GM12878 (cell line): Measurements from ENCODE around the gene MTSS2. TPM values are rescaled to one million over a fixed set of nuclear protein-coding genes. Genes with fewer than 3 reads are reported as not detected.

Experiments used
- ATAC-seq: fragments of 200-7000 bp; cut with Tn5 transposase; 3 replicates; pipeline ENCODE4 v1.9.1; 2020; ENCODE audit warnings: mild to moderate bottlenecking, moderate library complexity
- BruUV-seq: library from RNA; stranded (reverse); fragments of 400-500 nt; replicated peaks from 2 replicates; lab custom pipeline; 2021; lab: Mats Ljungman, UMichigan
- CTCF ChIA-PET: fragments of 300-600 bp; sonication (Branson Sonifier 250); formaldehyde crosslinking; extraction: SDS; loops from one replicate; lab custom pipeline; 2021; ENCODE audit warnings: inconsistent platforms; lab: Yijun Ruan, JAX
- POLR2A ChIA-PET: fragments of 350-600 bp; formaldehyde crosslinking; extraction: SDS; loops from one replicate; lab custom pipeline; 2021; ENCODE audit warnings: inconsistent platforms; lab: Charles Lee
- RAD21 ChIA-PET: fragments of 300-600 bp; sonication (Branson Sonifier 250); formaldehyde crosslinking; loops from one replicate; lab custom pipeline; 2023; ENCODE audit warnings: antibody characterized with exemption; ENCODE audit not compliant: unreplicated experiment; lab: Charles Lee
- SMC1A ChIA-PET: fragments of 300-600 bp; sonication (Branson Sonifier 250); formaldehyde crosslinking; loops from one replicate; lab custom pipeline; 2023; ENCODE audit not compliant: unreplicated experiment, uncharacterized antibody; lab: Charles Lee
- DNase-seq: peaks from one replicate; pipeline ENCODE4 v3.0.0-alpha.2; 2011; ENCODE audit warnings: low read depth, low spot score
- FAIRE-seq: peaks from 3 replicates; lab custom pipeline; 2011; peaks lifted over from hg19 to GRCh38; lab: Jason Lieb, UNC
- H2AFZ ChIP-seq: 2 replicates; pipeline ENCODE4 v1.6.0; 2011; ENCODE audit warnings: low read depth, low read length, control low read depth; ENCODE audit not compliant: control insufficient read depth
- H3K27ac ChIP-seq: 2 replicates; pipeline ENCODE4 v1.5.1; 2011; ENCODE audit warnings: control low read depth; ENCODE audit not compliant: control insufficient read depth, insufficient read depth
- H3K27me3 ChIP-seq, 2 experiments: replicated peaks in 1 of 2; 2 replicates each; pipeline versions ENCODE4 v1.6.0 to v1.6.1; 2011; ENCODE audit warnings: low read length in 1 of 2; ENCODE audit not compliant: control insufficient read depth in 2 of 2, insufficient read depth in 2 of 2
- H3K36me3 ChIP-seq, 2 experiments: 2 replicates each; pipeline ENCODE4 v1.5.1; 2011; ENCODE audit warnings: low read length in 1 of 2; ENCODE audit not compliant: control insufficient read depth in 2 of 2, insufficient read depth in 2 of 2
- H3K4me1 ChIP-seq: 2 replicates; pipeline ENCODE4 v1.6.1; 2011; ENCODE audit warnings: mild to moderate bottlenecking, low read length, moderate library complexity, mixed read lengths; ENCODE audit not compliant: control insufficient read depth, insufficient read depth
- H3K4me2 ChIP-seq: 2 replicates; pipeline ENCODE4 v1.6.0; 2011; ENCODE audit warnings: control low read depth; ENCODE audit not compliant: control insufficient read depth, insufficient read depth
- H3K4me3 ChIP-seq: fragments of 200-600 bp; sonication (generic); 2 replicates; pipeline ENCODE4 v1.5.1; 2016
- H3K79me2 ChIP-seq: 2 replicates; pipeline ENCODE4 v1.6.0; 2011; ENCODE audit warnings: low read length; ENCODE audit not compliant: control insufficient read depth, insufficient read depth
- H3K9ac ChIP-seq: 2 replicates; pipeline ENCODE4 v1.8.0; 2011; ENCODE audit warnings: low read length, control low read depth, mixed read lengths; ENCODE audit not compliant: control insufficient read depth, insufficient read depth
- H3K9me3 ChIP-seq: replicated peaks from 3 replicates; pipeline ENCODE4 v1.5.1; 2011; ENCODE audit warnings: mild to moderate bottlenecking, low read length; ENCODE audit not compliant: control insufficient read depth, insufficient read depth
- H4K20me1 ChIP-seq: 2 replicates; pipeline ENCODE4 v1.6.0; 2011; ENCODE audit not compliant: control insufficient read depth, insufficient read depth
- BMI1 ChIP-seq: fragments of 450-650 bp; IDR thresholded peaks from 2 replicates; pipeline ENCODE4 v1.6.1; 2016; ENCODE audit warnings: mild to moderate bottlenecking, moderate library complexity, borderline replicate concordance
- EED ChIP-seq: sonication (generic); IDR thresholded peaks from 2 replicates; pipeline ENCODE4 v1.6.1; 2016; ENCODE audit warnings: antibody characterized with exemption, low read depth
- EP300 ChIP-seq, 2 experiments: fragments of 150-350 bp in 1 of 2; IDR thresholded peaks; 2 replicates each; pipeline ENCODE4 v1.6.1; 2011 to 2012; ENCODE audit warnings: low read depth in 2 of 2, low read length in 2 of 2, borderline replicate concordance in 1 of 2, improper control_type of control experiment in 1 of 2, inconsistent platforms in 1 of 2; ENCODE audit not compliant: control insufficient read depth in 1 of 2
- MAX ChIP-seq: IDR thresholded peaks from 2 replicates; pipeline ENCODE4 v1.6.1; 2012; ENCODE audit warnings: low read depth, low read length, improper control_type of control experiment
- MEF2B ChIP-seq: fragments of 450-650 bp; IDR thresholded peaks from 2 replicates; pipeline ENCODE4 v1.6.1; 2018; ENCODE audit warnings: mild to moderate bottlenecking, moderate library complexity; ENCODE audit not compliant: partially characterized antibody, poor library complexity, severe bottlenecking
- MTA3 ChIP-seq: IDR thresholded peaks from 2 replicates; pipeline ENCODE4 v1.6.1; 2012; ENCODE audit warnings: low read length, inconsistent platforms, borderline replicate concordance
- NFIC ChIP-seq: IDR thresholded peaks from 2 replicates; pipeline ENCODE4 v1.6.1; 2012; ENCODE audit warnings: low read depth, mild to moderate bottlenecking, inconsistent platforms, low read length, moderate library complexity
- POU2F2 ChIP-seq: IDR thresholded peaks from 3 replicates; pipeline ENCODE4 v1.6.1; 2011; ENCODE audit warnings: low read depth, mild to moderate bottlenecking, low read length, borderline replicate concordance
- RAD21 ChIP-seq: IDR thresholded peaks from 2 replicates; pipeline ENCODE4 v1.6.1; 2011; ENCODE audit warnings: mild to moderate bottlenecking, low read depth, low read length, moderate library complexity; ENCODE audit not compliant: insufficient read depth
- RFX5 ChIP-seq: IDR thresholded peaks from 2 replicates; pipeline ENCODE4 v1.6.1; 2011; ENCODE audit warnings: low read depth, low read length, improper control_type of control experiment
- SIX5 ChIP-seq: IDR thresholded peaks from 2 replicates; pipeline ENCODE4 v1.6.1; 2011; ENCODE audit warnings: mild to moderate bottlenecking, low read depth, low read length, moderate library complexity; ENCODE audit not compliant: severe bottlenecking
- SREBF2 ChIP-seq: IDR thresholded peaks from 2 replicates; pipeline ENCODE4 v1.6.1; 2012; ENCODE audit warnings: mild to moderate bottlenecking, low read length
- TCF12 ChIP-seq: IDR thresholded peaks from 2 replicates; pipeline ENCODE4 v1.6.1; 2011; ENCODE audit warnings: low read depth, mild to moderate bottlenecking, low read length
- USF2 ChIP-seq: IDR thresholded peaks from 2 replicates; pipeline ENCODE4 v1.6.1; 2011; ENCODE audit warnings: low read depth, low read length, improper control_type of control experiment, borderline replicate concordance
- ZNF24 ChIP-seq: fragments of 450-650 bp; IDR thresholded peaks from 2 replicates; pipeline ENCODE4 v1.6.1; 2017; ENCODE audit warnings: antibody characterized with exemption, mild to moderate bottlenecking
- WGBS: methylation state at CpG from one replicate; pipeline ENCODE4 v1.1.6; 2016; ENCODE audit warnings: low lambda C conversion rate; ENCODE audit not compliant: insufficient replicate concordance, insufficient coverage; ENCODE audit errors: missing lambda C conversion rate; 5-methylcytosine and 5-hydroxymethylcytosine counted together
- in situ Hi-C: fragments of 300-500 bp; cut with MboI; formaldehyde crosslinking; loops from 9 replicates; pipeline ENCODE4 v1.14.3; 2018; ENCODE audit warnings: mixed read lengths
- intact Hi-C: fragments of 100-400 bp; cut with micrococcal nuclease; formaldehyde crosslinking; loops from one replicate; pipeline ENCODE4 v1.14.2; 2022; ENCODE audit not compliant: unreplicated experiment
- polyA plus RNA-seq, 11 experiments: library from polyadenylated mRNA; depleted of rRNA in 4 of 11; unstranded in 6 of 11; stranded (reverse) in 5 of 11; fragments of >200 nt; fragmentation: Nextera tagmentation in 4 of 11; fragmentation: Illumina TruSeq in 1 of 11; extraction: Ambion mirVana in 4 of 11; extraction: Trizol in 1 of 11; gene quantifications; 1 replicate in 1 of 11; 2 replicates in 10 of 11; pipeline versions ENCODE4 v1.2.1 to v1.2.3, GENCODE V29; 2011 to 2016; ENCODE audit warnings: inconsistent platforms in 2 of 11, missing spikeins in 2 of 11, low read depth in 1 of 11
- total RNA-seq, 4 experiments: library from RNA; depleted of rRNA in 3 of 4; stranded (reverse); fragments of >200 nt in 3 of 4; fragmentation: Illumina TruSeq in 1 of 4; extraction: Trizol in 1 of 4; gene quantifications; 2 replicates each; pipeline versions ENCODE4 v1.2.1 to v1.2.3, GENCODE V29; 2013 to 2021
- TF ChIP-seq, protein P1 (sequence below): IDR thresholded peaks from 2 replicates; pipeline ENCODE4 v1.6.1; 2011; ENCODE audit warnings: borderline replicate concordance, low read depth, mild to moderate bottlenecking, moderate library complexity, low read length; ENCODE audit not compliant: insufficient read depth, poor library complexity, severe bottlenecking

MTSS2 gene
- total and polyA plus RNA-seq, 10 of the 15 experiments (the other 5 are each of a cell fraction or from before 2014, with no cell fraction given): under 0.01 to 0.51 (median 0.14) TPM; not detected in 4

GRCh38 chr16:70688246-70688742, 2.4 kb upstream of the MTSS2 start (continued):
- TF ChIP-seq BMI1 (no peak), MAX (no peak), RAD21 (no peak), EED (no peak), SIX5 (no peak), MEF2B (no peak), RFX5 (no peak), EP300 (IDR thresholded peaks at IDR 0.05; ENCODE audit: borderline replicate concordance in 1 of 2, control insufficient read depth in 1 of 2, low read depth in 2 of 2, low read length in 2 of 2) (no peak)

- Histone ChIP-seq H3K9ac (no peak overlapping the region), H3K79me2 (no peaks in the 10 kb centered on the region), H4K20me1 (no peaks in the 10 kb centered on the region), H3K4me1 (no peaks in the 10 kb centered on the region), H3K4me2 (no peak overlapping the region), H3K27me3 (no peaks in the 10 kb centered on the region), H3K9me3 (no peaks in the 10 kb centered on the region), H3K36me3 (no peaks in the 10 kb centered on the region), H3K27ac (no peak overlapping the region), H2AFZ (no peak overlapping the region), H3K4me3 (no peak overlapping the region)
- ChIA-PET CTCF (interaction anchor here (0.8 kb wide), 1 partner anchor 84 kb away, joined by 3 read pairs; no protein-coding TSS in a partner anchor), POLR2A (interaction anchor here (0.6 kb wide), 1 partner anchor 1402 kb away, joined by 3 read pairs; no protein-coding TSS in a partner anchor), SMC1A (no interaction called here), RAD21 (no interaction called here)
- no TSS peak for BruUV-seq
- in situ Hi-C loops: no loop called here
- ATAC-seq (no peak), DNase-seq (no peak), FAIRE-seq (no peak)
- intact Hi-C loops: no loop called here
- 86% methylated on average over 18 of the region's 18 CpGs for WGBS
- TF ChIP-seq, protein P1, sequence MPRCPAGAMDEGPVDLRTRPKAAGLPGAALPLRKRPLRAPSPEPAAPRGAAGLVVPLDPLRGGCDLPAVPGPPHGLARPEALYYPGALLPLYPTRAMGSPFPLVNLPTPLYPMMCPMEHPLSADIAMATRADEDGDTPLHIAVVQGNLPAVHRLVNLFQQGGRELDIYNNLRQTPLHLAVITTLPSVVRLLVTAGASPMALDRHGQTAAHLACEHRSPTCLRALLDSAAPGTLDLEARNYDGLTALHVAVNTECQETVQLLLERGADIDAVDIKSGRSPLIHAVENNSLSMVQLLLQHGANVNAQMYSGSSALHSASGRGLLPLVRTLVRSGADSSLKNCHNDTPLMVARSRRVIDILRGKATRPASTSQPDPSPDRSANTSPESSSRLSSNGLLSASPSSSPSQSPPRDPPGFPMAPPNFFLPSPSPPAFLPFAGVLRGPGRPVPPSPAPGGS: no peak
- TF ChIP-seq SREBF2: no peak
- no peak for TF ChIP-seq ZNF24
- TF ChIP-seq NFIC: no peak
- no peak for TF ChIP-seq MAX
- TF ChIP-seq POU2F2: no peak
- TF ChIP-seq USF2: no peak
- TF ChIP-seq TCF12: no peak
- no peak for TF ChIP-seq MTA3
Observed at GRCh38 chr16:70687671-70688245, 1.9 kb upstream of the MTSS2 start.
